ENCODE data around the gene PAPOLB.

PAPOLB gene

GRCh38 chr7:4850262-4850795 lies 11.5 kb downstream of the PAPOLB start:
- H3K27ac ChIP-seq, result no peak overlapping the region
- TF ChIP-seq, protein P1, sequence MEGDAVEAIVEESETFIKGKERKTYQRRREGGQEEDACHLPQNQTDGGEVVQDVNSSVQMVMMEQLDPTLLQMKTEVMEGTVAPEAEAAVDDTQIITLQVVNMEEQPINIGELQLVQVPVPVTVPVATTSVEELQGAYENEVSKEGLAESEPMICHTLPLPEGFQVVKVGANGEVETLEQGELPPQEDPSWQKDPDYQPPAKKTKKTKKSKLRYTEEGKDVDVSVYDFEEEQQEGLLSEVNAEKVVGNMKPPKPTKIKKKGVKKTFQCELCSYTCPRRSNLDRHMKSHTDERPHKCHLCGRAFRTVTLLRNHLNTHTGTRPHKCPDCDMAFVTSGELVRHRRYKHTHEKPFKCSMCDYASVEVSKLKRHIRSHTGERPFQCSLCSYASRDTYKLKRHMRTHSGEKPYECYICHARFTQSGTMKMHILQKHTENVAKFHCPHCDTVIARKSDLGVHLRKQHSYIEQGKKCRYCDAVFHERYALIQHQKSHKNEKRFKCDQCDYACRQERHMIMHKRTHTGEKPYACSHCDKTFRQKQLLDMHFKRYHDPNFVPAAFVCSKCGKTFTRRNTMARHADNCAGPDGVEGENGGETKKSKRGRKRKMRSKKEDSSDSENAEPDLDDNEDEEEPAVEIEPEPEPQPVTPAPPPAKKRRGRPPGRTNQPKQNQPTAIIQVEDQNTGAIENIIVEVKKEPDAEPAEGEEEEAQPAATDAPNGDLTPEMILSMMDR (conservative IDR thresholded peaks at IDR 0.05), result no peak
- no peak for TF ChIP-seq ZFX (IDR thresholded peaks at IDR 0.05)

DNA sequence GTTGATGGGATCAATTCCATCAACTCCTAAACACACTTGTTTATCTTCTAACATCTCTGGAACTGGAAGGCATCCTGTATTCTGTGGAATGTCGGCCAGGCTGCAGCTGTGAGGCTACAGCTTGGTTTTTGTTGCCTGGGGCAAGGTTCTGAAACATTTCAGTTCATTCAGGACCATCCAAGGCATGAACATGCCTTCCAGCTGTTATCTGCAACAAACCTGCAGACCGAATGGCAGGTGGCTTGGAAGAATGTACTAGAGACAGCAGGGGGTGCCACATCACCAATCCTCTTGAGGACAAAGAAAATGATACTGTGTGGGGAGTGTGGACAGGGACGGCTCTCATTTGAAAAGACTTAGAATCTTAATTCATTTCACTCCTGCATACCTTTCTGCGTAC lies 12.4 kb downstream of the PAPOLB start:
- TF ChIP-seq, protein P1 (conservative IDR thresholded peaks at IDR 0.05), result peak; percentile 67
- no peak for TF ChIP-seq ZFX (IDR thresholded peaks at IDR 0.05)
- no peak overlapping the region for H3K27ac ChIP-seq

DNA sequence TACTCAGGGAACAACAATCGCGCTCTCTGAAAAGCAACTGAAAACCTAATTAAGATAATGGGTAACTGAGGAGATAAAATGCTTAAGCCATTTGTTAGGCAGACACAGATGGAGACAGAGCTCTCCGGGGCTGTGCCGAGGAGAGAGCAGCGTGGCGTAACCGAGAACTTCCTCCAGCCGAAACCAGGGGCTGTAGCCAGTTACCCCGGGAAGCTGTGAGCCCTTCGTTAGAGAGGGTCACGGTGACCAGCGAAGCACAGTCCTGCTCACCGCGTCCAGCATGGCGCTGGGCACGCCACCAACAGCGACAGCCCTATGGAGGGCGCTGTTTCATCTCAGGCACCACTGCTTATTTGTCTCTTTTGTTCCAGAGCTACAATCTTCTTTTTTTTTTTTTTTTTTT lies 16.1 kb downstream of the PAPOLB start:
- H3K27ac ChIP-seq, result no peak overlapping the region
- TF ChIP-seq, protein P1 (conservative IDR thresholded peaks at IDR 0.05), result no peak
- no peak for TF ChIP-seq ZFX (IDR thresholded peaks at IDR 0.05)

GRCh38 chr7:4842319-4843064 lies 19.3 kb downstream of the PAPOLB start:
- TF ChIP-seq ZFX (IDR thresholded peaks at IDR 0.05), result no peak
- TF ChIP-seq, protein P1 (conservative IDR thresholded peaks at IDR 0.05), result no peak
- no peak overlapping the region for H3K27ac ChIP-seq

DNA sequence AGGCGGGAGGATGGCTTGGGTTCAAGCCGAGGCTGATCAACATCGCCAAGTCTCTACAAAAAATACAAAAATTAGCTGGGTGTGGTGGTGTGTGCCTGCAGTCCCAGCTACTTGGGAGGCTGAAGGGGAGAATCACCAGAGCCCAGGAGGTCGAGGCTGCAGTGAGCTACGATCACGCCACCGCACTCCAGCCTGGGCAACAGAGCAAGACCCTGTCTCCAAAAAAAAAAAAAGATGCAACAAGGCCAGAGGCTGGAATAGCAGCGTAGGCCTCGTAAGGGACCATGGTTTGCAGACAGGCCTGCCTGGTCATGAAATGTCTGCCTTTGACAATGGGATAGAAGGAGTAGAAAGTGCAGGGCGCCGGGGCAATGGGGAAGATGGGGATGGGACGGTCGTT lies 20.0 kb downstream of the PAPOLB start:
- TF ChIP-seq ZFX (IDR thresholded peaks at IDR 0.05), result no peak
- TF ChIP-seq, protein P1 (conservative IDR thresholded peaks at IDR 0.05), result no peak
- H3K27ac ChIP-seq, result no peak overlapping the region

DNA sequence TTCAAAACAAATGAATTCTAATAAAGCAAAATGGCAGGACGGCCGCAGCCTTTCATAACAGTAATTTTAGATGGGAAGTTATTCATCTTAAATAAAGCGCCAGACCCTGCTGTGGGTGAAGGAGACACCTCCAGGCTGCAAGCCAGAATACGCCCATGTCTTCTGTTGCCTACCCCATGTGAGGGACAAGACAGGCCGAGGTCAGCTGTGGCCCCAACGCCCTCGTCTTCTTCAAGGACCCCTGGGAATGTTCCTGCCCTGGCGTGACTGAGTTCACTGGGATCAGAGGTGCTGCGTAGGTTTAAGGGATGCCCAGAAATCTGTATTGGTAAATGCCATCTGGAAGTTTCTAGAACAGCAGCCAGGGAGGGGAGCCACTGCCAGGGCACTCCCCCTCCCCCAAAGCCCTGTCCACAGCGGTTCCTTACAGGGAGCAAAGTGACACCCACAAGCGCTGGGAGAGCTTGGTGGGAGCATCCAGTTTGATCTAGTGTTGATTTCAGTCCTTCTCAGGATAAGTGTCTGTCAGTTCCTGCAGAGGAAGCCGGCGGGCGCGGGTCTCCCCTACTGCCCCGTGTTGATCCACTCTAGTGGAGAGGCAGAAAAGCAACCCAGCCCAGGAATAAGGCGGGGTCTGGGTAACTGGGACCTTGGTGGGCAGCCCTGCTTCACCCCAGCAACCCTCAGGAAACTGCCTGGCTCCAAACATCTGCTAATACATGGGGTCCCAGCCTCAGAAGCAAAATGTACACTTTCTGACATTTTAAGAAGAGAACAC lies 20.6 kb downstream of the PAPOLB start:
- no peak overlapping the region for H3K27ac ChIP-seq
- no peak for TF ChIP-seq ZFX (IDR thresholded peaks at IDR 0.05)
- TF ChIP-seq, protein P1 (conservative IDR thresholded peaks at IDR 0.05), result no peak

- H3K27ac ChIP-seq, result no peak overlapping the region
- TF ChIP-seq ZFX (IDR thresholded peaks at IDR 0.05), result no peak
- TF ChIP-seq, protein P1 (conservative IDR thresholded peaks at IDR 0.05), result no peak
Measured at GRCh38 chr7:4840079-4840501, 21.7 kb downstream of the PAPOLB start.

Measured in C4-2B (cell line).